HepG2 (cell line): ENCODE results near the gene ANG. TPM values are rescaled to one million over a fixed set of nuclear protein-coding genes. Genes with fewer than 3 reads are reported as not detected.

Source experiments
- ARID4A ChIP-seq: sonication (generic); formaldehyde crosslinking; IDR thresholded peaks from 2 replicates; pipeline ENCODE4 v1.5.0; 2020; ENCODE audit warnings: mild to moderate bottlenecking, missing genetic modification reagents, borderline replicate concordance
- CSRNP2 ChIP-seq: sonication (generic); formaldehyde crosslinking; conservative IDR thresholded peaks from 2 replicates; pipeline ENCODE4 v1.8.0; 2022; ENCODE audit warnings: low read depth, missing genetic modification reagents
- ETV5 ChIP-seq: IDR thresholded peaks from 2 replicates; pipeline ENCODE4 v1.6.1; 2018; ENCODE audit warnings: missing biosample characterization, missing genetic modification reagents, inconsistent platforms, borderline replicate concordance
- FOXA3 ChIP-seq: IDR thresholded peaks from 2 replicates; pipeline ENCODE4 v1.6.1; 2016; ENCODE audit warnings: missing genetic modification reagents, missing compliant biosample characterization
- HES4 ChIP-seq: sonication (generic); formaldehyde crosslinking; IDR thresholded peaks from 2 replicates; pipeline ENCODE4 v1.9.0; 2021; ENCODE audit warnings: mild to moderate bottlenecking, missing genetic modification reagents, borderline replicate concordance
- HNF4A ChIP-seq: sonication (generic); formaldehyde crosslinking; IDR thresholded peaks from 2 replicates; pipeline ENCODE4 v1.4.0; 2020; ENCODE audit warnings: missing genetic modification reagents
- KAT7 ChIP-seq: IDR thresholded peaks from 2 replicates; pipeline ENCODE4 v1.6.1; 2018; ENCODE audit warnings: borderline replicate concordance, missing compliant biosample characterization
- MED13 ChIP-seq: sonication (generic); formaldehyde crosslinking; IDR thresholded peaks from 2 replicates; pipeline ENCODE4 v1.5.0; 2020; ENCODE audit warnings: missing genetic modification reagents
- PREB ChIP-seq: sonication (generic); formaldehyde crosslinking; IDR thresholded peaks from 2 replicates; pipeline ENCODE4 v1.4.0; 2020; ENCODE audit warnings: missing genetic modification reagents
- RBFOX2 ChIP-seq: fragments of 200-400 bp; formaldehyde crosslinking; IDR thresholded peaks from 2 replicates; pipeline ENCODE4 v1.6.1; 2017; ENCODE audit warnings: low read depth, mild to moderate bottlenecking, low read length
- SRSF4 ChIP-seq: fragments of 200-400 bp; formaldehyde crosslinking; IDR thresholded peaks from one replicate; pipeline ENCODE4 v1.6.1; 2018; ENCODE audit warnings: mild to moderate bottlenecking, low read depth, low read length, moderate library complexity; ENCODE audit not compliant: poor library complexity, severe bottlenecking
- ZMYM4 ChIP-seq: sonication (generic); formaldehyde crosslinking; IDR thresholded peaks from 2 replicates; pipeline ENCODE4 v1.8.1; 2023; ENCODE audit warnings: mild to moderate bottlenecking, missing genetic modification reagents
- ZNF17 ChIP-seq: sonication (generic); formaldehyde crosslinking; IDR thresholded peaks from 2 replicates; pipeline ENCODE4 v1.5.0; 2020; ENCODE audit warnings: mild to moderate bottlenecking, missing genetic modification reagents
- ZNF24 ChIP-seq: fragments of 450-650 bp; IDR thresholded peaks from 2 replicates; pipeline ENCODE4 v1.6.1; 2017; ENCODE audit warnings: antibody characterized with exemption, mild to moderate bottlenecking
- ZNF281 ChIP-seq: sonication (generic); formaldehyde crosslinking; IDR thresholded peaks from 2 replicates; pipeline ENCODE4 v1.4.0; 2020; ENCODE audit warnings: missing genetic modification reagents, borderline replicate concordance
- ZNF34 ChIP-seq: sonication (generic); formaldehyde crosslinking; IDR thresholded peaks from 2 replicates; pipeline ENCODE4 v1.4.0; 2020; ENCODE audit warnings: mild to moderate bottlenecking, missing genetic modification reagents, borderline replicate concordance
- ZNF652 ChIP-seq: IDR thresholded peaks from 2 replicates; pipeline ENCODE4 v1.6.1; 2016; ENCODE audit warnings: low read depth, borderline replicate concordance
- ZNF7 ChIP-seq: IDR thresholded peaks from 2 replicates; pipeline ENCODE4 v1.6.1; 2016; ENCODE audit warnings: missing biosample characterization, missing genetic modification reagents
- ZNF83 ChIP-seq: sonication (generic); formaldehyde crosslinking; IDR thresholded peaks from 2 replicates; pipeline ENCODE4 v1.4.0; 2020; ENCODE audit warnings: missing genetic modification reagents, mild to moderate bottlenecking, borderline replicate concordance
- ZNF841 ChIP-seq: sonication (generic); formaldehyde crosslinking; IDR thresholded peaks from 2 replicates; pipeline ENCODE4 v1.8.1; 2023; ENCODE audit warnings: missing genetic modification reagents, borderline replicate concordance
- polyA plus RNA-seq, 8 experiments: library from polyadenylated mRNA; depleted of rRNA in 3 of 8; stranded (reverse) in 7 of 8; unstranded in 1 of 8; fragments of >200 nt; fragmentation: Illumina TruSeq in 4 of 8; extraction: Trizol in 4 of 8; gene quantifications; 2 replicates each; pipeline versions ENCODE4 v1.2.1 to v1.2.3, GENCODE V29; 2011 to 2016; ENCODE audit warnings: low read depth in 4 of 8, missing spikeins in 1 of 8, mixed read lengths in 1 of 8; ENCODE audit not compliant: insufficient read depth in 1 of 8
- total RNA-seq, 5 experiments: library from RNA; depleted of rRNA; stranded (reverse); fragments of >200 nt; fragmentation: Illumina TruSeq; extraction: Trizol; gene quantifications; 2 replicates each; pipeline ENCODE4 v1.2.3, GENCODE V29; 2016; ENCODE audit warnings: low read depth in 1 of 5

Gene ANG
- total and polyA plus RNA-seq, 2 of the 13 experiments (the other 11 are each of a cell fraction or from before 2014, with no cell fraction given) = 83.6 to 401 TPM

- TF ChIP-seq FOXA3 (CRISPR knock-in tag) (no peak; the same call in 1 of the 2 replicates), ZNF281 (no peak; the same call in 1 of the 2 replicates), ZNF24 (no peak), ZNF17 (CRISPR knock-in tag) (no peak), ETV5 (CRISPR knock-in tag) (no peak), ZNF7 (CRISPR knock-in tag) (no peak), HES4 (no peak), ZNF841 (no peak), PREB (CRISPR knock-in tag) (no peak), CSRNP2 (CRISPR knock-in tag) (no peak), HNF4A (no peak), ZNF34 (CRISPR knock-in tag) (no peak), ZMYM4 (CRISPR knock-in tag) (no peak; the same call in 1 of the 2 replicates), KAT7 (no peak; the same call in 1 of the 2 replicates), ZNF652 (CRISPR knock-in tag) (0 out of 2 replicates have a peak, but pooled peaks have one; percentile 33), RBFOX2 (no peak; the same call in 1 of the 2 replicates), ZNF83 (CRISPR knock-in tag) (no peak), SRSF4 (no peak), MED13 (CRISPR knock-in tag) (no peak), ARID4A (CRISPR knock-in tag) (no peak; the same call in 1 of the 2 replicates)
Observed at GRCh38 chr14:20684662-20685456, 3.7 kb upstream of the ANG start (continued).
